K562 (cell line): ENCODE measurements around the gene GPT2. TPM values are rescaled to one million over a fixed set of nuclear protein-coding genes. Genes with fewer than 3 reads are reported as not detected.

Experiments used
- ATAC-seq: fragments of 200-7000 bp; cut with Tn5 transposase; 3 replicates; pipeline ENCODE4 v1.9.1; 2020; ENCODE audit warnings: moderate library complexity
- BruUV-seq: library from RNA; stranded (reverse); fragments of 400-500 nt; replicated peaks from 2 replicates; lab custom pipeline; 2021; lab: Mats Ljungman, UMichigan
- CTCF ChIA-PET: fragments of 300-600 bp; formaldehyde crosslinking; extraction: SDS; loops from one replicate; lab custom pipeline; 2021; ENCODE audit warnings: low intra/inter-chr PET ratio; lab: Yijun Ruan, JAX
- POLR2A ChIA-PET: fragments of 300-600, 350-650 bp; sonication (Branson Sonifier 250); formaldehyde crosslinking; extraction: SDS; loops from one replicate; lab custom pipeline; 2021; ENCODE audit warnings: antibody characterized with exemption, inconsistent platforms; lab: Yijun Ruan, JAX
- DNase-seq, 4 experiments: peaks; one replicate each; pipeline versions ENCODE4 v3.0.0 to v3.0.0-alpha.2; 2011 to 2018; ENCODE audit warnings: low spot score in 3 of 4, mixed read lengths in 3 of 4; ENCODE audit errors: extremely low read depth in 1 of 4
- FAIRE-seq: peaks from 2 replicates; lab custom pipeline; 2011; peaks lifted over from hg19 to GRCh38; lab: Jason Lieb, UNC
- H2AFZ ChIP-seq: 2 replicates; pipeline ENCODE4 v1.6.0; 2011; ENCODE audit warnings: low read depth, low read length, control low read depth, inconsistent platforms
- H3K27ac ChIP-seq: fragments of 200-600 bp; 3 replicates; pipeline ENCODE4 v1.8.0; 2011; ENCODE audit warnings: low read depth, mild to moderate bottlenecking, control low read depth, inconsistent platforms, low read length, moderate library complexity, mixed read lengths; ENCODE audit errors: extremely low read depth
- H3K27me3 ChIP-seq, 2 experiments: fragments of 300-600 bp in 1 of 2; 2 replicates in 1 of 2; 3 replicates in 1 of 2; pipeline versions ENCODE4 v1.6.0 to v1.8.0; 2011; ENCODE audit warnings: inconsistent platforms in 2 of 2, low read length in 2 of 2, mild to moderate bottlenecking in 1 of 2, mixed read lengths in 1 of 2, moderate library complexity in 1 of 2; ENCODE audit not compliant: control insufficient read depth in 2 of 2, insufficient read depth in 2 of 2
- H3K36me3 ChIP-seq: fragments of 300-600 bp; 3 replicates; pipeline ENCODE4 v1.8.0; 2011; ENCODE audit warnings: mild to moderate bottlenecking, low read length, inconsistent platforms; ENCODE audit not compliant: control insufficient read depth, insufficient read depth
- H3K4me1 ChIP-seq, 2 experiments: fragments of 200-600 bp in 1 of 2; replicated peaks in 1 of 2; 2 replicates in 1 of 2; 3 replicates in 1 of 2; pipeline versions ENCODE4 v1.5.1 to v1.8.0; 2011; ENCODE audit warnings: inconsistent platforms in 2 of 2, low read length in 2 of 2, mild to moderate bottlenecking in 1 of 2, mixed read lengths in 1 of 2, moderate library complexity in 1 of 2; ENCODE audit not compliant: control insufficient read depth in 2 of 2, insufficient read depth in 2 of 2
- H3K4me2 ChIP-seq: 2 replicates; pipeline ENCODE4 v1.6.1; 2011; ENCODE audit warnings: low read length, control low read depth, inconsistent platforms, mixed read lengths; ENCODE audit not compliant: insufficient read depth
- H3K4me3 ChIP-seq: fragments of 200-600 bp; sonication (generic), shearing (Covaris generic); 2 replicates; pipeline ENCODE4 v1.5.1; 2016; ENCODE audit warnings: control low read depth, inconsistent platforms
- H3K79me2 ChIP-seq: fragments of 200-600 bp; 3 replicates; pipeline ENCODE4 v1.8.0; 2011; ENCODE audit warnings: low read length, inconsistent platforms; ENCODE audit not compliant: control insufficient read depth, insufficient read depth
- H3K9ac ChIP-seq, 2 experiments: 2 replicates each; pipeline versions ENCODE4 v1.6.0 to v1.6.1; 2011; ENCODE audit warnings: low read depth in 2 of 2, low read length in 2 of 2, control low read depth in 1 of 2, inconsistent platforms in 1 of 2, mild to moderate bottlenecking in 1 of 2, mixed read lengths in 1 of 2; ENCODE audit not compliant: insufficient read depth in 1 of 2
- H3K9me1 ChIP-seq: one replicate; pipeline ENCODE4 v1.6.0; 2011; ENCODE audit warnings: inconsistent platforms, mild to moderate bottlenecking, low read length, moderate library complexity; ENCODE audit not compliant: control insufficient read depth, insufficient read depth
- H3K9me3 ChIP-seq: replicated peaks from 2 replicates; pipeline ENCODE4 v1.5.1; 2011; ENCODE audit warnings: low read depth, low read length, inconsistent platforms; ENCODE audit not compliant: control insufficient read depth, insufficient read depth
- H4K20me1 ChIP-seq: replicated peaks from 2 replicates; pipeline ENCODE4 v1.6.1; 2011; ENCODE audit warnings: low read length, inconsistent platforms, mixed read lengths; ENCODE audit not compliant: control insufficient read depth, insufficient read depth
- CEBPB ChIP-seq: fragments of 450-650 bp; IDR thresholded peaks from 2 replicates; pipeline ENCODE4 v1.6.1; 2016; ENCODE audit warnings: missing genetic modification characterization, missing compliant biosample characterization
- FOXJ2 ChIP-seq: fragments of 200-800 bp; sonication (Bioruptor generic); IDR thresholded peaks from 2 replicates; pipeline ENCODE4 v1.6.1; 2016; ENCODE audit warnings: missing genetic modification characterization, missing compliant biosample characterization
- HDAC8 ChIP-seq: fragments of 450-650 bp; IDR thresholded peaks from 2 replicates; pipeline ENCODE4 v1.6.1; 2016; ENCODE audit warnings: mild to moderate bottlenecking, missing genetic modification characterization, moderate library complexity, missing compliant biosample characterization
- NCOA1 ChIP-seq: fragments of 450-650 bp; IDR thresholded peaks from 2 replicates; pipeline ENCODE4 v1.6.1; 2016; ENCODE audit warnings: low read depth
- TCF7L2 ChIP-seq: fragments of 150-350 bp; IDR thresholded peaks from 2 replicates; pipeline ENCODE4 v1.6.1; 2016; ENCODE audit warnings: low read depth, mild to moderate bottlenecking, low read length, moderate library complexity
- ZNF3 ChIP-seq: fragments of 250-450 bp; sonication (Bioruptor Pico); IDR thresholded peaks from 2 replicates; pipeline ENCODE4 v1.5.0; 2021; ENCODE audit warnings: mild to moderate bottlenecking, moderate library complexity
- WGBS: fragments of 100-300 bp; shearing (Covaris generic); methylation state at CpG from one replicate; pipeline ENCODE4 v1.1.6; 2016; ENCODE audit warnings: low coverage, mixed read lengths; ENCODE audit not compliant: insufficient coverage; ENCODE audit errors: missing lambda C conversion rate; 5-methylcytosine and 5-hydroxymethylcytosine counted together
- in situ Hi-C: fragments of 300-500 bp; cut with MboI; formaldehyde crosslinking; loops from 4 replicates; pipeline ENCODE4 v1.15.0; 2018; ENCODE audit warnings: inconsistent platforms, mixed read lengths
- intact Hi-C: fragments of 100-400 bp; cut with micrococcal nuclease; formaldehyde crosslinking; loops from 2 replicates; pipeline ENCODE4 v1.14.2; 2022
- polyA plus RNA-seq, 8 experiments: library from polyadenylated mRNA; depleted of rRNA in 4 of 8; stranded (reverse) in 5 of 8; unstranded in 3 of 8; fragments of >200 nt; fragmentation: Nextera tagmentation in 2 of 8; fragmentation: Illumina TruSeq in 1 of 8; extraction: Ambion mirVana in 2 of 8; extraction: Trizol in 1 of 8; gene quantifications; 2 replicates each; pipeline versions ENCODE4 v1.2.1 to v1.2.3, GENCODE V29; 2011 to 2014; ENCODE audit warnings: inconsistent platforms in 1 of 8, missing spikeins in 1 of 8
- total RNA-seq, 7 experiments: library from RNA; depleted of rRNA in 6 of 7; stranded (reverse); fragments of >200 nt in 6 of 7; fragmentation: Illumina TruSeq in 2 of 7; extraction: Trizol in 2 of 7; gene quantifications; 2 replicates each; pipeline versions ENCODE4 v1.2.1 to v1.2.3, GENCODE V29; 2011 to 2021; ENCODE audit warnings: low replicate concordance in 1 of 7
- TF ChIP-seq, protein P1 (sequence below): fragments of 200-800 bp; sonication (Bioruptor generic); IDR thresholded peaks from 2 replicates; pipeline ENCODE4 v1.6.1; 2017; ENCODE audit warnings: missing genetic modification characterization, missing compliant biosample characterization

The GPT2 gene
- total and polyA plus RNA-seq, 9 of the 15 experiments (the other 6 are each of a cell fraction or from before 2014, with no cell fraction given) = 0.79 to 14.4 (median 5.8) TPM

DNA sequence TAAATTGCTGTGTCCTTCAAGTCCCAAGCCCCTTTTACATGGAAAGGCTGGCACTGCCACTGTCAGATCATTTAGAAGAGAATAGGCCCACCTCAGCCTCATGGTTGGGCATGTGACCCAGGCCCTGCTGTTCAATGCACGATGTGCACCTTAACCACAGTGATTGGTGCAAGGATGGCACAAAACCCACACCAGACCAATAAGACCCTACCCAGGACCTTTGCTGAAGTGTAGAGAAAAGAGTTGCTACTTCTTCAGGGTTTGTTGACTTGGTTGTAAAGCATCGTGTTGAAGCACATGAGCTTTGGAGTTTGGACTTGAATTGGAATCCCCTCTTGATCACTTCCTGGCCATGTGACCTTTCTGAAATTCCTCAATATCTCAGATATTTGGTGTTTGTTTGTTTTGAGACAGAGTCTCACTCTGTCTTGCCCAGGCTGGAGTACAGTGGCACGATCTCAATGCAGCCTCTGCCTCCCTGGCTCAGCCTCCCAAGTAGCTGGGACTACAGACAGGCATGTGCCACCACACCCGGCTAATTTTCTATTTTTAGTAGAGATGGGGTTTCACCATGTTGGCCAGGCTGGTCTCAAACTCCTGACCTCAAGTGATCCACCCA lies 64.5 kb downstream of the GPT2 start (continued):
- TF ChIP-seq, protein P1, sequence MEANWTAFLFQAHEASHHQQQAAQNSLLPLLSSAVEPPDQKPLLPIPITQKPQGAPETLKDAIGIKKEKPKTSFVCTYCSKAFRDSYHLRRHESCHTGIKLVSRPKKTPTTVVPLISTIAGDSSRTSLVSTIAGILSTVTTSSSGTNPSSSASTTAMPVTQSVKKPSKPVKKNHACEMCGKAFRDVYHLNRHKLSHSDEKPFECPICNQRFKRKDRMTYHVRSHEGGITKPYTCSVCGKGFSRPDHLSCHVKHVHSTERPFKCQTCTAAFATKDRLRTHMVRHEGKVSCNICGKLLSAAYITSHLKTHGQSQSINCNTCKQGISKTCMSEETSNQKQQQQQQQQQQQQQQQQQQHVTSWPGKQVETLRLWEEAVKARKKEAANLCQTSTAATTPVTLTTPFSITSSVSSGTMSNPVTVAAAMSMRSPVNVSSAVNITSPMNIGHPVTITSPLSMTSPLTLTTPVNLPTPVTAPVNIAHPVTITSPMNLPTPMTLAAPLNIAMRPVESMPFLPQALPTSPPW (CRISPR knock-in tag) = no peak
- TF ChIP-seq FOXJ2 (no peak), ZNF3 (CRISPR knock-in tag) (no peak), NCOA1 (no peak), TCF7L2 (no peak)

DNA sequence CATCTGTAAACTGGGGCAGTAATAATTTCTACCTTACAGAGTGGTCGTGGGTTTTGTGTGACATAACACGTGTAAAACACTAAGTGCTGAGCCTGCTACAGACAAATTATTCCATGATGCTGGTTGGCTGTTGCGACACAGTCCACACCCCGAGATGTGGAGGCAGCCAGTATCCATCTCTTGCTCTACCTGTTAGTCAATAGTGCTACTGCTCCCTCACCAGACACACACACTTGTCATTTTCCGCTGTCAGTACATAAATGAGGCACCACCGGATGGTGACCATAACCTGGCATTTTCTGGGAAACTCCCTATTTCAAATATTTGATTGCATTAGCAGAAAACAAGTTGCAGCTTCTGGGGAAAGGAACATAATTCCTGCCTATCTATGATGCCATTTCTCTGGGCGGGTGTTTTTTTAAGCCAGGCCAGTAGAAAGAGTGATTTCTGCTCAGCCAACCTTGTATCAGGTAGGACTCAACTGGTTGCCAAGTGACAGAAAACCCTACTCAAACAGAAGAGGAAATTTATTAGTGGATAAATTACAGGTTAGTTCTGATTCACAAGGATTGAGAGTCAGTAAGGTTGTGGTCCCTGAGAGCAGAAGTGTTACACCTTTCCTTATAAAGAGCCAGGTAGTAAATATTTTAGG lies 65.2 kb downstream of the GPT2 start:
- no peaks in the 10 kb centered on the region for H4K20me1 ChIP-seq
- 18% methylated on average over 7 of the region's 7 CpGs for WGBS
- intact Hi-C loops (loop anchor here (5.0 kb wide), 1 partner anchor 1213 kb away; no protein-coding TSS in a partner anchor), in situ Hi-C loops (loop anchor here (5.0 to 10.0 kb wide), 2 partner anchors 73 to 1215 kb away; no protein-coding TSS in a partner anchor)
- H3K4me2 ChIP-seq = no peak overlapping the region
- no TSS peak for BruUV-seq
- no peak overlapping the region for H3K27ac ChIP-seq
- H3K36me3 ChIP-seq = no peaks in the 10 kb centered on the region; the same call in 2 of the 3 replicates
- no peak overlapping the region for H3K9ac ChIP-seq
- no peaks in the 10 kb centered on the region for H3K9me3 ChIP-seq
- H2AFZ ChIP-seq = no peak overlapping the region
- no peaks in the 10 kb centered on the region for H3K4me1 ChIP-seq
- no peak overlapping the region for H3K4me3 ChIP-seq
- no peak for ATAC-seq
- no peaks in the 10 kb centered on the region for H3K79me2 ChIP-seq
- FAIRE-seq = no peak
- POLR2A ChIA-PET = interaction anchor here (0.5 kb wide), 1 partner anchor 14 kb away, joined by 4 read pairs; no protein-coding TSS in a partner anchor
- TF ChIP-seq HDAC8 (tag) (no peak), CEBPB (peak; percentile 39)
- TF ChIP-seq, all 486 proteins: peak for 1
- Histone ChIP-seq H3K9me1 (no peaks in the 10 kb centered on the region), H3K27me3 (no peaks in the 10 kb centered on the region; a peak in 1 of 5 replicates)
- DNase-seq = no peak
- CTCF ChIA-PET = interaction anchor here (2.1 kb wide), 1 partner anchor 213 kb away, joined by 7 read pairs; no protein-coding TSS in a partner anchor
